WTC11 (cell line): ENCODE results near the gene ZNF76. TPM values are rescaled to one million over a fixed set of nuclear protein-coding genes. Genes with fewer than 3 reads are reported as not detected.

ENCODE experiments used
- ATAC-seq: fragments of 200-7000 bp; cut with Tn5 transposase; 2 replicates; pipeline ENCODE4 v1.10.0; 2021; ENCODE audit warnings: mild to moderate bottlenecking, moderate library complexity
- CTCF ChIA-PET: fragments of 300-600 bp; sonication (Branson Sonifier 250); formaldehyde crosslinking; loops from one replicate; lab custom pipeline; 2021; ENCODE audit warnings: antibody characterized with exemption; lab: Charles Lee
- POLR2A ChIA-PET: fragments of 350-600 bp; sonication (Branson Sonifier 250); formaldehyde crosslinking; loops from one replicate; lab custom pipeline; 2021; ENCODE audit warnings: antibody characterized with exemption; lab: Charles Lee
- DNase-seq: peaks from one replicate; pipeline ENCODE4 v3.0.0; 2021; ENCODE audit warnings: low spot score
- H3K27ac Mint-ChIP-seq: 2 replicates; pipeline ENCODE4 v1.8.0; 2021; ENCODE audit warnings: mixed read lengths
- H3K27me3 Mint-ChIP-seq: 2 replicates; pipeline ENCODE4 v1.8.0; 2021; ENCODE audit warnings: low read depth, mild to moderate bottlenecking, moderate library complexity, mixed read lengths
- H3K36me3 Mint-ChIP-seq: 2 replicates; pipeline ENCODE4 v1.8.0; 2021; ENCODE audit warnings: mixed read lengths
- H3K4me1 Mint-ChIP-seq: 2 replicates; pipeline ENCODE4 v1.8.0; 2022; ENCODE audit warnings: mixed read lengths
- H3K4me3 Mint-ChIP-seq: 2 replicates; pipeline ENCODE4 v1.8.0; 2021; ENCODE audit warnings: mild to moderate bottlenecking, moderate library complexity, mixed read lengths
- H3K9me3 Mint-ChIP-seq: 2 replicates; pipeline ENCODE4 v1.8.0; 2021; ENCODE audit warnings: mixed read lengths
- ARID4B ChIP-seq: sonication (generic); formaldehyde crosslinking; IDR thresholded peaks from 2 replicates; pipeline ENCODE4 v1.8.0; 2023; ENCODE audit warnings: missing genetic modification reagents, mild to moderate bottlenecking, borderline replicate concordance
- E2F1 ChIP-seq: sonication (generic); formaldehyde crosslinking; IDR thresholded peaks from 2 replicates; pipeline ENCODE4 v1.8.0; 2022; ENCODE audit warnings: mild to moderate bottlenecking, missing genetic modification reagents
- ELF4 ChIP-seq: sonication (generic); formaldehyde crosslinking; IDR thresholded peaks from 2 replicates; pipeline ENCODE4 v1.8.1; 2022; ENCODE audit warnings: low read depth, mild to moderate bottlenecking, moderate library complexity, missing genetic modification reagents
- ESRRA ChIP-seq: sonication (generic); formaldehyde crosslinking; IDR thresholded peaks from 2 replicates; pipeline ENCODE4 v1.8.1; 2022; ENCODE audit warnings: mild to moderate bottlenecking, missing genetic modification reagents, borderline replicate concordance
- ETV6 ChIP-seq: sonication (generic); formaldehyde crosslinking; IDR thresholded peaks from 2 replicates; pipeline ENCODE4 v1.8.1; 2022; ENCODE audit warnings: mild to moderate bottlenecking, missing genetic modification reagents
- FOXJ3 ChIP-seq: sonication (generic); formaldehyde crosslinking; IDR thresholded peaks from 2 replicates; pipeline ENCODE4 v1.9.0; 2021; ENCODE audit warnings: missing genetic modification reagents, mild to moderate bottlenecking, borderline replicate concordance
- GTF2I ChIP-seq: fragments of 250-450 bp; sonication (Bioruptor Pico); conservative IDR thresholded peaks from 2 replicates; pipeline ENCODE4 v1.4.0; 2021; ENCODE audit warnings: mild to moderate bottlenecking
- JUN ChIP-seq: sonication (generic); formaldehyde crosslinking; IDR thresholded peaks from 2 replicates; pipeline ENCODE4 v1.8.0; 2023; ENCODE audit warnings: mild to moderate bottlenecking, missing genetic modification reagents
- TEAD1 ChIP-seq: sonication (generic); formaldehyde crosslinking; IDR thresholded peaks from 2 replicates; pipeline ENCODE4 v1.8.0; 2022; ENCODE audit warnings: mild to moderate bottlenecking, missing genetic modification reagents
- ZMAT4 ChIP-seq: fragments of 250-450 bp; sonication (Bioruptor Pico); IDR thresholded peaks from 2 replicates; pipeline ENCODE4 v1.9.0; 2021; ENCODE audit warnings: mild to moderate bottlenecking
- ZNF263 ChIP-seq: sonication (generic); formaldehyde crosslinking; IDR thresholded peaks from 2 replicates; pipeline ENCODE4 v1.8.1; 2022; ENCODE audit warnings: low read depth, mild to moderate bottlenecking, moderate library complexity, missing genetic modification reagents
- ZNF281 ChIP-seq: sonication (generic); formaldehyde crosslinking; IDR thresholded peaks from 2 replicates; pipeline ENCODE4 v1.8.0; 2023; ENCODE audit warnings: mild to moderate bottlenecking, missing genetic modification reagents
- ZNF416 ChIP-seq: fragments of 250-450 bp; sonication (Bioruptor Pico); IDR thresholded peaks from 2 replicates; pipeline ENCODE4 v1.9.0; 2021; ENCODE audit warnings: mild to moderate bottlenecking, inconsistent platforms
- ZNF532 ChIP-seq: fragments of 250-450 bp; sonication (Bioruptor Pico); IDR thresholded peaks from 2 replicates; pipeline ENCODE4 v1.9.0; 2021; ENCODE audit warnings: mild to moderate bottlenecking, borderline replicate concordance
- ZSCAN18 ChIP-seq: fragments of 250-450 bp; sonication (Bioruptor Pico); IDR thresholded peaks from 2 replicates; pipeline ENCODE4 v2.1.2; 2022; ENCODE audit warnings: mild to moderate bottlenecking, moderate library complexity
- total RNA-seq: library from RNA; stranded (reverse); gene quantifications from 3 replicates; pipeline ENCODE4 v1.2.3, GENCODE V29; 2021

Gene ZNF76
- total RNA-seq, 1 experiment from 2014 or later: 25.8 TPM

- no peak for TF ChIP-seq ZSCAN18 (CRISPR knock-in tag)
- no peak for TF ChIP-seq JUN (CRISPR knock-in tag)
Measured at GRCh38 chr6:35267446-35267845, 7.9 kb downstream of the ZNF76 start (continued).

- TF ChIP-seq ZNF416 (CRISPR knock-in tag): no peak
- Mint-ChIP-seq H3K27me3 (peaks cover 2% of the 10 kb centered on the region; the same call in 1 of the 2 replicates), H3K9me3 (no peaks in the 10 kb centered on the region), H3K27ac (no peak overlapping the region), H3K4me1 (peaks cover 4% of the 10 kb centered on the region), H3K36me3 (peaks cover 3% of the 10 kb centered on the region; the same call in 1 of the 2 replicates), H3K4me3 (no peak overlapping the region)
- POLR2A ChIA-PET: interaction anchor here (0.8 kb wide), 1 partner anchor 9 kb away, joined by 3 read pairs; the partner anchor contains the start of gene ZNF76
- no peak for DNase-seq
- CTCF ChIA-PET: no interaction called here
- ATAC-seq: no peak
Measured at GRCh38 chr6:35267897-35268296, 8.4 kb downstream of the ZNF76 start.

GRCh38 chr6:35272005-35272404 lies 12.5 kb downstream of the ZNF76 start:
- ATAC-seq (no peak), DNase-seq (no peak)
- Mint-ChIP-seq H3K9me3 (no peaks in the 10 kb centered on the region), H3K36me3 (peaks cover 3% of the 10 kb centered on the region; the same call in 1 of the 2 replicates), H3K4me3 (no peak overlapping the region), H3K27me3 (peaks cover 2% of the 10 kb centered on the region; the same call in 1 of the 2 replicates), H3K27ac (no peak overlapping the region), H3K4me1 (peaks cover 4% of the 10 kb centered on the region)
- ChIA-PET CTCF (no interaction called here), POLR2A (no interaction called here)
- no peak for TF ChIP-seq ZNF532 (CRISPR knock-in tag)
- no peak for TF ChIP-seq ZMAT4
- no peak for TF ChIP-seq ESRRA (CRISPR knock-in tag)
- TF ChIP-seq TEAD1 (CRISPR knock-in tag): no peak
- TF ChIP-seq ZNF281 (CRISPR knock-in tag): no peak
- no peak for TF ChIP-seq ELF4 (CRISPR knock-in tag)
- no peak for TF ChIP-seq FOXJ3 (CRISPR knock-in tag)
- TF ChIP-seq ETV6 (CRISPR knock-in tag): no peak
- TF ChIP-seq E2F1 (CRISPR knock-in tag): no peak
- no peak for TF ChIP-seq ARID4B (CRISPR knock-in tag)
- TF ChIP-seq ZNF263 (CRISPR knock-in tag): no peak
- no peak for TF ChIP-seq GTF2I
